Measurements from ENCODE around the gene CDH26.

The CDH26 gene

GRCh38 chr20:60048634-60049521 lies 90.7 kb downstream of the CDH26 start:
- Histone ChIP-seq H3K9me3 (ENCODE audit: control insufficient read depth, low read length) (peaks cover 2% of the 10 kb centered on the region), H3K36me3 (ENCODE audit: control insufficient read depth, insufficient read depth, low read length) (no peaks in the 10 kb centered on the region), H3K4me1 (ENCODE audit: control insufficient read depth, insufficient read depth, low read length, poor library complexity, severe bottlenecking) (peaks cover 7% of the 10 kb centered on the region), H3K4me3 (ENCODE audit: extremely low read depth, insufficient read depth, low read length, poor library complexity, severe bottlenecking) (no peak overlapping the region), H3K27ac (ENCODE audit: low read depth, low read length, severe bottlenecking) (no peak overlapping the region)
- 94 to 97% methylated on average over 4 to 6 of the region's 11 CpGs for WGBS, 2 experiments (ENCODE audit: insufficient coverage in 2 of 2)

GRCh38 chr20:60049601-60050000 lies 91.4 kb downstream of the CDH26 start:
- no peaks in the 10 kb centered on the region for H3K36me3 ChIP-seq (ENCODE audit: control insufficient read depth, insufficient read depth, low read length)
- WGBS, 2 experiments (ENCODE audit: insufficient coverage in 2 of 2), result 97% methylated on average over 4 of the region's 5 CpGs; no CpG with 5 or more reads in 1 of the 2 experiments
- no peaks in the 10 kb centered on the region for H3K9me3 ChIP-seq (ENCODE audit: control insufficient read depth, low read length)
- H3K4me3 ChIP-seq (ENCODE audit: extremely low read depth, insufficient read depth, low read length, poor library complexity, severe bottlenecking), result no peak overlapping the region
- H3K4me1 ChIP-seq (ENCODE audit: control insufficient read depth, insufficient read depth, low read length, poor library complexity, severe bottlenecking), result peaks cover 7% of the 10 kb centered on the region
- H3K27ac ChIP-seq (ENCODE audit: low read depth, low read length, severe bottlenecking), result no peak overlapping the region

GRCh38 chr20:60050193-60050947 lies 92.1 kb downstream of the CDH26 start:
- Histone ChIP-seq H3K36me3 (ENCODE audit: control insufficient read depth, insufficient read depth, low read length) (no peaks in the 10 kb centered on the region), H3K4me3 (ENCODE audit: extremely low read depth, insufficient read depth, low read length, poor library complexity, severe bottlenecking) (no peak overlapping the region), H3K4me1 (ENCODE audit: control insufficient read depth, insufficient read depth, low read length, poor library complexity, severe bottlenecking) (peaks cover 13% of the 10 kb centered on the region), H3K27ac (ENCODE audit: low read depth, low read length, severe bottlenecking) (no peak overlapping the region), H3K9me3 (ENCODE audit: control insufficient read depth, low read length) (no peaks in the 10 kb centered on the region)
- 93 to 94% methylated on average over 9 to 11 of the region's 13 CpGs for WGBS, 2 experiments (ENCODE audit: insufficient coverage in 2 of 2)

- H3K36me3 ChIP-seq (ENCODE audit: control insufficient read depth, insufficient read depth, low read length), result no peaks in the 10 kb centered on the region
- H3K9me3 ChIP-seq (ENCODE audit: control insufficient read depth, low read length), result no peaks in the 10 kb centered on the region
- 82% methylated on average over 2 to 3 of the region's 3 CpGs for WGBS, 2 experiments (ENCODE audit: insufficient coverage in 2 of 2)
- no peak overlapping the region for H3K27ac ChIP-seq (ENCODE audit: low read depth, low read length, severe bottlenecking)
- H3K4me3 ChIP-seq (ENCODE audit: extremely low read depth, insufficient read depth, low read length, poor library complexity, severe bottlenecking), result no peak overlapping the region
- peaks cover 19% of the 10 kb centered on the region for H3K4me1 ChIP-seq (ENCODE audit: control insufficient read depth, insufficient read depth, low read length, poor library complexity, severe bottlenecking)
These were observed 93.7 kb downstream of the CDH26 start for GRCh38 chr20:60051911-60052310.

DNA sequence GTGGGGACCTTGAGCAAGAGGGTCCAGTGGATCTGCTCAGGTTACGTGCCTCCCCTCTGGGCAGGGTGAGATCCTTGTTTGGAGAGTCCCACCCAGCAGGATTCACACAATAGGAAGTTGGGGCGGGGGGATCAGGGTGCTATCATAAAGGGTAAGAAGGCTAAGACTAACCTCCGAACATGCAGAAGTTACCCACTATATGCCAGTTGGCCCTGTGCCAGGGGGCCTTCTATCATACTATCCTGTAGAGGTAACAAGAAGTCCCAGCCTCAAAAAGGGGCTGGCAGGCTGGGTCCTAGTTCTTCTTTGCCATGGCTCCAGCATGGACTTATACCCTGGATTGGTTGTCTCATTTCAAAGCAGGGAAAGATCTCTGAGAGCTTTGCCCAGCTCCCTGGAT lies 94.1 kb downstream of the CDH26 start:
- H3K4me3 ChIP-seq (ENCODE audit: extremely low read depth, insufficient read depth, low read length, poor library complexity, severe bottlenecking), result no peak overlapping the region
- WGBS, 2 experiments (ENCODE audit: insufficient coverage in 2 of 2), result 92 to 100% methylated on average over 1 to 2 of the region's 3 CpGs
- H3K36me3 ChIP-seq (ENCODE audit: control insufficient read depth, insufficient read depth, low read length), result no peaks in the 10 kb centered on the region
- H3K4me1 ChIP-seq (ENCODE audit: control insufficient read depth, insufficient read depth, low read length, poor library complexity, severe bottlenecking), result peaks cover 18% of the 10 kb centered on the region
- H3K9me3 ChIP-seq (ENCODE audit: control insufficient read depth, low read length), result no peaks in the 10 kb centered on the region
- H3K27ac ChIP-seq (ENCODE audit: low read depth, low read length, severe bottlenecking), result no peak overlapping the region

DNA sequence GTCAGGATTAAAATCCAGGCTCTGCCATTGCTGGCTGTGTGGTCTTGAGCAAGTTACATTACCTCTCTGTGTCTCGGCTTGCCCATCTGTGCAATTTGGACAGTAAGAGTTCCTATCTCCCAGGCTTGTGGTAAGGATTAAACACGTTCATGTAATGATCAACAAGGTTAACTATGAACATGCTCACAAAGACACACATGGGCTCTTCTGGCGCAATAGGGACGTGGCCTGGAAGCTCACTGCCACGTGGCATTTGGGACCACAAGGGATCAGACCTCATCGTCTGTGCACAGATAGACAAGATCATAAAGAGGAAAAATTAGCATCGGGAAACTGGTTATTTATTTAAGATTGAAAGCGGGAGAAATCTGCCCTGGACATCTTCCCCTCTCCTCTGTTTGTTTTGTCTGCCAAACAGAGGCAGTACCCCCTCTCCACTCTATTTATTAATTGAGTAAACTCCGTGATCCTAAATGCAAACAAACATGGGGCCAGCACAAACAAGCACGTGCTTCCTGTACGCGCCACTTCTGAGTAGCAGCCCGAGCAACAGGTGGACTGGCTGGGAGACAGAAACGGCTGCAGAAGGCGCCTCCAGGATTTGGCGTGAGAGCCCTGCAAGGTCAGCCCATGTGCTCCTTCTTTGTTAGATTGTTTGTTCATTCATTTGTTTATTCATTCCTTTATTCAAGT lies 95.0 kb downstream of the CDH26 start:
- no peak overlapping the region for H3K4me3 ChIP-seq (ENCODE audit: extremely low read depth, insufficient read depth, low read length, poor library complexity, severe bottlenecking)
- no peaks in the 10 kb centered on the region for H3K36me3 ChIP-seq (ENCODE audit: control insufficient read depth, insufficient read depth, low read length)
- no peak overlapping the region for H3K27ac ChIP-seq (ENCODE audit: low read depth, low read length, severe bottlenecking)
- H3K9me3 ChIP-seq (ENCODE audit: control insufficient read depth, low read length), result no peaks in the 10 kb centered on the region
- 89 to 94% methylated on average over 14 of the region's 16 CpGs for WGBS, 2 experiments (ENCODE audit: insufficient coverage in 2 of 2)
- peaks cover 24% of the 10 kb centered on the region for H3K4me1 ChIP-seq (ENCODE audit: control insufficient read depth, insufficient read depth, low read length, poor library complexity, severe bottlenecking)

GRCh38 chr20:60053818-60054190 lies 95.6 kb downstream of the CDH26 start:
- 89 to 100% methylated on average over 2 to 3 of the region's 4 CpGs for WGBS, 2 experiments (ENCODE audit: insufficient coverage in 2 of 2)
- H3K27ac ChIP-seq (ENCODE audit: low read depth, low read length, severe bottlenecking), result no peak overlapping the region

DNA sequence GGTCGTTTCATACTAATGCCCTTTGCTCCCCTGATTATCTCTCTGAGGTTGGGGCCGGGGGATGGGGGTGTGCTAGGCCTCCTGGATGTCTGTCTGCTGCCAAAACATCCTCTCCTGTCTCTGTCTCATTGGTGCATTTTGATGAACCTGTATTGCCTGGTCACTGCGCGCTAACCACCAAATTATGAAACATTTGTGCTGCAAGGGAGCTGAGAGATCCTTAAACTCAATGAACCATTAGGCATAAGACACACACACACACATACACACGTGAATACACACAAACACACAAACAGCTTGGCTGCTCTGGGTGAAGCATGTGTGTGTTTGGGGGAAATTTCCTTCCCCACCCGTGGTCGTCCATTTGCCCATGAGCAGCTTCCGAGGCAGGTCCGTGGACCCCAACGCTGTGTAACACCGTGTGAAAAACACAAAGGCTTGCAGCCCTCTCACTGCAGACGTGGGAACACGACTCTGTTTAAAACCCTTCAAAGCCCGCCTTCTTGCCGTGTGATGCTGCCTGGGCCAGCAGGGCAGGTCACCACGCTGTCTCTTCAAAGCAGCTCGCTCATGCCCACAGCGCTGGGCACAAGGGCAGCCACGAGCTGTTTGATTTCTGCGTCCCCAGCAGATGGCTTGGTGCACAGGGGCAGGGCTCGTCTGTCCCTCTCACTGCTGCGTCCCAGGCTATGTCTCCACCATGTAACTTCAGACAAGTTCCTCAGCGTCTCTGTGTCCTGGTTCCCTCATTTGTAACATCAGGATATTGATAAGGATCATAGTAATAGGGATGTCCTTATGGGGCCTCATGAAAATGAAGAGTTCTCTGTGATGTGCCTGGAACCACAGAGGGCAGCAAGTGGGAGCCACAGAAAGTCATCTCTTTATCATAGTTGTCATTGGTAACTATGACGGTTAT lies 96.8 kb downstream of the CDH26 start:
- H3K27ac ChIP-seq (ENCODE audit: low read depth, low read length, severe bottlenecking), result no peak overlapping the region
- WGBS, 2 experiments (ENCODE audit: insufficient coverage in 2 of 2), result 92 to 93% methylated on average over 18 to 19 of the region's 24 CpGs
- no peaks in the 10 kb centered on the region for H3K9me3 ChIP-seq (ENCODE audit: control insufficient read depth, low read length)
- H3K4me1 ChIP-seq (ENCODE audit: control insufficient read depth, insufficient read depth, low read length, poor library complexity, severe bottlenecking), result peaks cover 28% of the 10 kb centered on the region
- H3K36me3 ChIP-seq (ENCODE audit: control insufficient read depth, insufficient read depth, low read length), result no peaks in the 10 kb centered on the region
- no peak overlapping the region for H3K4me3 ChIP-seq (ENCODE audit: extremely low read depth, insufficient read depth, low read length, poor library complexity, severe bottlenecking)

More at GRCh38 chr20:60053818-60054190, 95.6 kb downstream of the CDH26 start:
- Histone ChIP-seq H3K4me1 (ENCODE audit: control insufficient read depth, insufficient read depth, low read length, poor library complexity, severe bottlenecking) (peaks cover 30% of the 10 kb centered on the region), H3K4me3 (ENCODE audit: extremely low read depth, insufficient read depth, low read length, poor library complexity, severe bottlenecking) (no peak overlapping the region), H3K9me3 (ENCODE audit: control insufficient read depth, low read length) (no peaks in the 10 kb centered on the region), H3K36me3 (ENCODE audit: control insufficient read depth, insufficient read depth, low read length) (no peaks in the 10 kb centered on the region)

DNA sequence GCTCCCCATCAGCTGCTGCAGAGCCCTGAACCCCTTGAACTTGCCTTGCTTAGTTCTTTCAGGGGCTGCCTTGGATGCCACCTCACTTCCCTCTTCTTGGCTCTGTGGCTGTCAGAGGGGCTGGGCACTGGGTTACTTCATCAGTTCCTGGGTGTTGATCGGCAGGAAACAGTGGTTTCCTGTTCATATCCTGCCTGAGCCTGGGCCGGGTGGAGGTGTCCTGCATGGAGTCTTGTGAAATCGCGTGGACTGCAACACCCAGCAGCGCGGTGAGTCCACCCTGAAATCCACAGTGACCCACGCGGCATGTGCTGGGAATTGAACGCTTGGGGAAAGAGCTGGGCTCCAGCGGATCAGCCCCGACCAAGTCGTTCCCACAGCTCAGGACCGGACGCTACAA lies 97.5 kb downstream of the CDH26 start:
- WGBS, 2 experiments (ENCODE audit: insufficient coverage in 2 of 2), result 92 to 95% methylated on average over 12 to 14 of the region's 14 CpGs
- Histone ChIP-seq H3K4me1 (ENCODE audit: control insufficient read depth, insufficient read depth, low read length, poor library complexity, severe bottlenecking) (peaks cover 28% of the 10 kb centered on the region), H3K36me3 (ENCODE audit: control insufficient read depth, insufficient read depth, low read length) (no peaks in the 10 kb centered on the region), H3K9me3 (ENCODE audit: control insufficient read depth, low read length) (no peaks in the 10 kb centered on the region), H3K4me3 (ENCODE audit: extremely low read depth, insufficient read depth, low read length, poor library complexity, severe bottlenecking) (no peak overlapping the region), H3K27ac (ENCODE audit: low read depth, low read length, severe bottlenecking) (no peak overlapping the region)
